ENCODE results near the gene PLGRKT.
"Not testable (repeated sequence)": the region's sequence is repeated elsewhere in the genome, so short reads cannot be mapped to it uniquely, and the experiment has no call there.

PLGRKT gene

GRCh38 chr9:5364294-5365024 lies 73.3 kb downstream of the PLGRKT start:
- no peak for DNase-seq

- DNase-seq = no peak
Measured at GRCh38 chr9:5361326-5362010, 76.3 kb downstream of the PLGRKT start.

GRCh38 chr9:5360341-5360740 lies 77.4 kb downstream of the PLGRKT start:
- DNase-seq = no peak

GRCh38 chr9:5357431-5358105 lies 80.2 kb downstream of the PLGRKT start:
- DNase-seq = no peak

- DNase-seq = no peak
Measured at GRCh38 chr9:5355817-5356216, 81.9 kb downstream of the PLGRKT start.

- no peak for DNase-seq
Measured at GRCh38 chr9:5355226-5355625, 82.5 kb downstream of the PLGRKT start.

- no peak for DNase-seq
Measured at GRCh38 chr9:5354184-5354583, 83.5 kb downstream of the PLGRKT start.

GRCh38 chr9:5352637-5353248 lies 85.0 kb downstream of the PLGRKT start:
- no peak for DNase-seq

- DNase-seq = not testable (repeated sequence)
Measured at GRCh38 chr9:5338992-5339981, 98.4 kb downstream of the PLGRKT start, which contains the start of gene RLN1. Gene RLN1 (minus strand): TSS chr9:5339876. CDS start chr9:5339746, 130 bp downstream.

- DNase-seq = no peak
Measured at GRCh38 chr9:5336688-5337087, 101.0 kb downstream of the PLGRKT start.

- DNase-seq = not testable (repeated sequence)
Measured at GRCh38 chr9:5331276-5331675, 106.4 kb downstream of the PLGRKT start.

GRCh38 chr9:5326893-5327548 lies 110.7 kb downstream of the PLGRKT start:
- DNase-seq = no peak

- DNase-seq = no peak
Measured at GRCh38 chr9:5326187-5326586, 111.5 kb downstream of the PLGRKT start.

GRCh38 chr9:5321601-5322000 lies 116.1 kb downstream of the PLGRKT start:
- DNase-seq = not testable (repeated sequence)

GRCh38 chr9:5321058-5321457 lies 116.7 kb downstream of the PLGRKT start:
- no peak for DNase-seq

GRCh38 chr9:5316406-5316805 lies 121.3 kb downstream of the PLGRKT start:
- not testable (repeated sequence) for DNase-seq

GRCh38 chr9:5315187-5315923 lies 122.4 kb downstream of the PLGRKT start:
- DNase-seq = no peak

- no peak for DNase-seq
Measured at GRCh38 chr9:5310851-5311250, 126.9 kb downstream of the PLGRKT start.
